Type B pancreatic cell (in vitro differentiated cells): Measurements from ENCODE around the gene TOM1L2. TPM values are rescaled to one million over a fixed set of nuclear protein-coding genes. Genes with fewer than 3 reads are reported as not detected.

Source experiments
- DNase-seq: peaks from one replicate; pipeline ENCODE4 v3.0.0; 2021; ENCODE audit warnings: mixed read lengths; ENCODE audit not compliant: unreplicated experiment; ENCODE audit errors: extremely low spot score
- H3K27ac Mint-ChIP-seq: 2 replicates; pipeline ENCODE4 v1.8.0; 2021; ENCODE audit warnings: mild to moderate bottlenecking, mixed read lengths
- H3K27me3 Mint-ChIP-seq: 2 replicates; pipeline ENCODE4 v1.8.0; 2021; ENCODE audit warnings: mixed read lengths
- H3K36me3 Mint-ChIP-seq: 2 replicates; pipeline ENCODE4 v1.8.0; 2021; ENCODE audit warnings: mixed read lengths
- H3K4me1 Mint-ChIP-seq: one replicate; pipeline ENCODE4 v1.8.0; 2021; ENCODE audit warnings: mixed read lengths; ENCODE audit not compliant: unreplicated experiment
- H3K4me3 Mint-ChIP-seq: 2 replicates; pipeline ENCODE4 v1.8.0; 2021; ENCODE audit warnings: mild to moderate bottlenecking, mixed read lengths
- H3K9me3 Mint-ChIP-seq: 2 replicates; pipeline ENCODE4 v1.8.0; 2021; ENCODE audit warnings: mixed read lengths
- total RNA-seq: library from RNA; stranded (reverse); gene quantifications from 2 replicates; pipeline ENCODE4 v1.2.1, GENCODE V29; 2021; ENCODE audit warnings: low replicate concordance
- TF ChIP-seq, protein P1 (sequence below): fragments of 200-600 bp; sonication (generic); conservative IDR thresholded peaks from 2 replicates; pipeline ENCODE4 v1.5.0; 2021; ENCODE audit warnings: antibody characterized with exemption, mild to moderate bottlenecking

The TOM1L2 gene
- total RNA-seq, 1 donor from 2014 or later: 62.5 TPM

DNA sequence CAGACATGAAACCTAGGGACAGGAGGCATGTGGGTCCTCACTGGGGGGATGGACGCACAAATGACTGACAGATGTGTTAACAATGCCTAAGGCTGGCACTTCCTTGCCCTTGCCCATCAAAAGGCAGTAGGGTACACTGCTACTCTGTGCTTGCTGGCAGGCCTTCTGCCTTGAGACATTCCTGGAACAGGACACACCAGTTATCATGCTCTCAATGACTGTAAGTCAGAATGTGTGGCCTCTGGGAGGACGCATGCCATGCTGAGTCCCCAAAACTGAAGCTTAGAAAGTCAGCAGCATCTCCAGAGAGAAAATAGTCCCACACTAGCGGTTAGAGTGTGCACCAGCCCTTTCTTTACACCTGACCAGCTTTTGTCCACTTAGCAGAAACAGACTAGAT is 119.3 kb downstream of the TOM1L2 start:
- DNase-seq: no peak
- no peaks in the 10 kb centered on the region for H3K9me3 Mint-ChIP-seq
- no peaks in the 10 kb centered on the region for H3K36me3 Mint-ChIP-seq
- H3K4me1 Mint-ChIP-seq: peaks cover 50% of the 10 kb centered on the region
- H3K27me3 Mint-ChIP-seq: no peaks in the 10 kb centered on the region
- TF ChIP-seq, protein P1, sequence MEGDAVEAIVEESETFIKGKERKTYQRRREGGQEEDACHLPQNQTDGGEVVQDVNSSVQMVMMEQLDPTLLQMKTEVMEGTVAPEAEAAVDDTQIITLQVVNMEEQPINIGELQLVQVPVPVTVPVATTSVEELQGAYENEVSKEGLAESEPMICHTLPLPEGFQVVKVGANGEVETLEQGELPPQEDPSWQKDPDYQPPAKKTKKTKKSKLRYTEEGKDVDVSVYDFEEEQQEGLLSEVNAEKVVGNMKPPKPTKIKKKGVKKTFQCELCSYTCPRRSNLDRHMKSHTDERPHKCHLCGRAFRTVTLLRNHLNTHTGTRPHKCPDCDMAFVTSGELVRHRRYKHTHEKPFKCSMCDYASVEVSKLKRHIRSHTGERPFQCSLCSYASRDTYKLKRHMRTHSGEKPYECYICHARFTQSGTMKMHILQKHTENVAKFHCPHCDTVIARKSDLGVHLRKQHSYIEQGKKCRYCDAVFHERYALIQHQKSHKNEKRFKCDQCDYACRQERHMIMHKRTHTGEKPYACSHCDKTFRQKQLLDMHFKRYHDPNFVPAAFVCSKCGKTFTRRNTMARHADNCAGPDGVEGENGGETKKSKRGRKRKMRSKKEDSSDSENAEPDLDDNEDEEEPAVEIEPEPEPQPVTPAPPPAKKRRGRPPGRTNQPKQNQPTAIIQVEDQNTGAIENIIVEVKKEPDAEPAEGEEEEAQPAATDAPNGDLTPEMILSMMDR: no peak
- H3K27ac Mint-ChIP-seq: no peak overlapping the region
- no peak overlapping the region for H3K4me3 Mint-ChIP-seq

DNA sequence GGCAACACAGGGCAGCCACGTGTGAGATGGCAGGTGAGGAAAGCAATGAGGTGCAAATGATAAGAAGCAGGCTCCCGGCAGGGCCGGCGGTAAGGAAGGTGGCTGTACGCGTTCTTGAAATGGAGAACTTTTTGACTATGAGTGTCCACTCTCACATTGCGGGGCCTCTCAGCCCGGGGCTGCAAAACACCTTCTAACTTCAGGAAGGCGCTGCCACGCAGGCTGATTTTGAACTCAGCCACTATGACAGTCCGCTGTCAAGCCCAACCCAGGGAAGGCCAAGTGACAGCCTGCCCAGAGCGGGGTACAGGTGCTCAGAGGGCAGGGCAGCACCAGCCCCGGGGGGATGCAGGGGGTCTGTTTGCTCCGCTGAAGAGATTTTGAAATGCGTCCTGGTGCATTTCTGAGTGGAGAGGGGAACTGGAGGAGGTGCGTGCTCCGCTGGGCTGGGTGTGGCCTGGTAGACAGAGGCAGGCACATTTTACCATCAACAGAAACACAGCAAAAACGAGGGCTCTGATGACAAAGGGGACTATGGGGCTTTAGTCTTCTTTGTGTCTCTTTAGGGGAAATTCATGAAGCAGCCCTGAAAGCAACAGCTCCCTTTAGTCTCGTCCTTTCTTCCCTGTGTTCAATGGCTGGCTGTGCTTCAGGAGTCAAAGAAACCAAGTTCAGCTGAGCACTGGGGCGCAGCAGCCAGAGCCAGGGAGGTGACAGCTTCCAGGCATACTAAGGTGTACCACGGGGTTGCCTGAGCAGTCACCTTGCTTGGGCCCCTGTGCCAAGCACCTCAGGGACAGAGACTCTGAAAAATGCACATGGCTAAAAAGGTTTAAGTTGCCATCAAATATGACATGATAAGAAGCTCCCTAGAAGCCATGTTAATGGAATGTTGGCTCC is 120.8 kb downstream of the TOM1L2 start:
- TF ChIP-seq, protein P1: no peak
- Mint-ChIP-seq H3K27me3 (no peaks in the 10 kb centered on the region), H3K36me3 (no peaks in the 10 kb centered on the region), H3K4me3 (no peak overlapping the region), H3K9me3 (no peaks in the 10 kb centered on the region), H3K27ac (peak overlapping the region; percentile 40), H3K4me1 (peaks cover 50% of the 10 kb centered on the region)
- no peak for DNase-seq

DNA sequence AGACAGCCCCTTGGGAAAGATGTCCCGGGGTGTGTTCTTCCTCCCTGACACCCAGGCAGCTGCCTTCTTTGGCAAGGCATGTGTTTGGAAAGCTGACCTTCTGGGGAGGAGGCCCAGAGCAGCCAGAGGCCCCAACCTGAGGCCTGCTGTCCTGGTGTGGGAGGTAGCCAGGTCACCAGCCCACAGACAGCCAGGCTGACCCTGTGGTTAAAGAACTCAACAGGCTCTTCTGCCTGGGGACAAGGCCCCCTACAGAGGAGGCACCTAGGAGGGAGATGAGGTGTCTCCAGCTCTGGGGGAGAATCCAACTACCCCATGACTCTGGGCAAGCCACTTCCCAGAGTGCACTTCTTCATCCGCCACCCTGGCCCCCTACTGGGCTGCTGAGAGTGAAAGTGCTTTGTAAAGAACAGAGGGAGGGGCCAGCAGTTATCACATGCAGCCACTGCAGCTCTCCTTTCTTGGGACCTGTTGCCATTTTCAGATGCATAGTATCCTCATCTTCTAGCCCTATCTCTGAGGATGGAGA is 122.3 kb downstream of the TOM1L2 start:
- Mint-ChIP-seq H3K27me3 (no peaks in the 10 kb centered on the region), H3K4me1 (peaks cover 41% of the 10 kb centered on the region), H3K9me3 (no peaks in the 10 kb centered on the region), H3K36me3 (no peaks in the 10 kb centered on the region), H3K27ac (no peak overlapping the region), H3K4me3 (no peak overlapping the region)
- no peak for DNase-seq
- TF ChIP-seq, protein P1: peak; percentile 35

DNA sequence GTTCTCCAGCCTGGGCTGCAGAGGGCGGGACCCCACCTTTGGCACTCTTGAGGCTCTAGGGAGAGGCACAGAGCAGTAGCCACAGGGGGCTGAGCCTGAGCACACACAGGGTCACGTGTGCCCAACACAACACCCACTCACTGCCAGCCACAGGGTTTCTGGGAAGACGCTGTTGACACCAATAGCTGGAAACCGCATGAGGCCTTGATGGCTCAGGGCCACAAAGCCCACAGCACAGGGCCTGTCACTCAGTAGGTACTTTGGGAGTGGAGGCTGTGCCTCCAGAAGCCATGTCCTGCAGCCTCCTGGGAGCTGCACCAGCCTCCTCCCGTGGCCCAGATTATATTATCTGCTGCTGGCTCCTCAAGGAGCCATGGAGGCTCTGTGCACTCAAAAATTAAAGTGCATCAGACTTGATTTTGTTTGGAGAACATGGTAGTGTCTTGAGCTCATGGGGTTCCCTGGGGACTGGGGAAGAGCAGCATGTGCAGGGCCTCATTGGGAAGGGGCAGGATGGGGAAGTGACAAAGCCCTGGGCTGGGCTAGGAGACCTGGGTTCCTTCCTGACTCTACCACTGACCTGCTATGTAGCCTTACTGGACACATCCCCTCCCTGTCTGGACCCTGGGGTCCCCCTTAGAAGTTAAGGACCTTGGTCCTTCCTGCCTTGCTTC is 122.9 kb downstream of the TOM1L2 start:
- H3K9me3 Mint-ChIP-seq: no peaks in the 10 kb centered on the region
- no peak for DNase-seq
- TF ChIP-seq, protein P1: no peak
- H3K4me1 Mint-ChIP-seq: peaks cover 36% of the 10 kb centered on the region
- H3K4me3 Mint-ChIP-seq: no peak overlapping the region
- no peaks in the 10 kb centered on the region for H3K27me3 Mint-ChIP-seq
- no peaks in the 10 kb centered on the region for H3K36me3 Mint-ChIP-seq
- H3K27ac Mint-ChIP-seq: no peak overlapping the region

DNA sequence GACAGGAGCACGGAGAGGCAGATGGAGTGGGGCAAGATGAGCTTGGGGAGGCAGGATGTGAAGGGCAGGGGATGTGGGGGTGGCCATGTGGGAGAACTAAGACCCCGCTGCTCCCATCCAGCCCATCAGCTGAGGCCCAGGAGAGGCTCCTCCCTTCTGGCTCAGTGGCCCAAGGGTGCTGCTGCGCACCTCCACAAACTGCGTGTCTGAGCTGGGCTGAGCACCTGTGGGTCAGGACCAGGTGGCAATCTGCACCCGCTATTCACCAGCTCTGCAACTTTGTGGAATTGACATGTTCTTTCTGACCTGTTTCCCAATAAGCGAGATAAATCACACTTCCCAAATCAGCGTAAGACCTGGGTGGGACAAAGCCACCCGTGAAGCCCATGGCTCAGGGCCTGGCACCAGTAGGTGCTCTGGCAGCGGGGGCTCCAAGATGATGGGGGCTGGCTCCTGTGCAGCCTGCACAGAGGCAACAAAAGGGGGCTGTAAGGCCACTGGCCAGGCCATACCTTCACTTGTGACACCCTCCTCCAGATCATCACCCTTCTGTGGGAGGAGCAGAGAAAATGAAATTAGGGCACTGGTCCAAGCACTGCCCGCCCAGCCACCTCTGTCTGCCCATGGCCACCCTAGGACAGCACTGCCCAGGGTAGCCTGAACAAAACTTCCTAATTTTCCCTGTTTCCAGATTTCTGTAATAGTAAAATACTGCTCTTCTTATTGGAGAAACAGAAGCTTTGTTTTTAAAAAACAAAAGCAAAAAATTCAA is 123.7 kb downstream of the TOM1L2 start:
- TF ChIP-seq, protein P1: no peak
- Mint-ChIP-seq H3K27ac (no peak overlapping the region), H3K9me3 (no peaks in the 10 kb centered on the region), H3K36me3 (no peaks in the 10 kb centered on the region), H3K27me3 (no peaks in the 10 kb centered on the region), H3K4me3 (no peak overlapping the region), H3K4me1 (peaks cover 31% of the 10 kb centered on the region)
- no peak for DNase-seq
